K562 (cell line): Measurements from ENCODE around the gene SLC34A3. TPM values are rescaled to one million over a fixed set of nuclear protein-coding genes. Genes with fewer than 3 reads are reported as not detected.
A peak's percentile ranks its signal among the peaks of the same experiment; 100 is the strongest.

ENCODE experiments used
- ATAC-seq: fragments of 200-7000 bp; cut with Tn5 transposase; 3 replicates; pipeline ENCODE4 v1.9.1; 2020; ENCODE audit warnings: moderate library complexity
- BruUV-seq: library from RNA; stranded (reverse); fragments of 400-500 nt; replicated peaks from 2 replicates; lab custom pipeline; 2021; lab: Mats Ljungman, UMichigan
- CTCF ChIA-PET: fragments of 300-600 bp; formaldehyde crosslinking; extraction: SDS; loops from one replicate; lab custom pipeline; 2021; ENCODE audit warnings: low intra/inter-chr PET ratio; lab: Yijun Ruan, JAX
- POLR2A ChIA-PET: fragments of 300-600, 350-650 bp; sonication (Branson Sonifier 250); formaldehyde crosslinking; extraction: SDS; loops from one replicate; lab custom pipeline; 2021; ENCODE audit warnings: antibody characterized with exemption, inconsistent platforms; lab: Yijun Ruan, JAX
- DNase-seq, 4 experiments: peaks; one replicate each; pipeline versions ENCODE4 v3.0.0 to v3.0.0-alpha.2; 2011 to 2018; ENCODE audit warnings: low spot score in 3 of 4, mixed read lengths in 3 of 4; ENCODE audit errors: extremely low read depth in 1 of 4
- FAIRE-seq: peaks from 2 replicates; lab custom pipeline; 2011; peaks lifted over from hg19 to GRCh38; lab: Jason Lieb, UNC
- H2AFZ ChIP-seq: 2 replicates; pipeline ENCODE4 v1.6.0; 2011; ENCODE audit warnings: low read depth, low read length, control low read depth, inconsistent platforms
- H3K27ac ChIP-seq: fragments of 200-600 bp; 3 replicates; pipeline ENCODE4 v1.8.0; 2011; ENCODE audit warnings: low read depth, mild to moderate bottlenecking, control low read depth, inconsistent platforms, low read length, moderate library complexity, mixed read lengths; ENCODE audit errors: extremely low read depth
- H3K27me3 ChIP-seq, 2 experiments: fragments of 300-600 bp in 1 of 2; 2 replicates in 1 of 2; 3 replicates in 1 of 2; pipeline versions ENCODE4 v1.6.0 to v1.8.0; 2011; ENCODE audit warnings: inconsistent platforms in 2 of 2, low read length in 2 of 2, mild to moderate bottlenecking in 1 of 2, mixed read lengths in 1 of 2, moderate library complexity in 1 of 2; ENCODE audit not compliant: control insufficient read depth in 2 of 2, insufficient read depth in 2 of 2
- H3K36me3 ChIP-seq: fragments of 300-600 bp; 3 replicates; pipeline ENCODE4 v1.8.0; 2011; ENCODE audit warnings: mild to moderate bottlenecking, low read length, inconsistent platforms; ENCODE audit not compliant: control insufficient read depth, insufficient read depth
- H3K4me1 ChIP-seq, 2 experiments: fragments of 200-600 bp in 1 of 2; replicated peaks in 1 of 2; 2 replicates in 1 of 2; 3 replicates in 1 of 2; pipeline versions ENCODE4 v1.5.1 to v1.8.0; 2011; ENCODE audit warnings: inconsistent platforms in 2 of 2, low read length in 2 of 2, mild to moderate bottlenecking in 1 of 2, mixed read lengths in 1 of 2, moderate library complexity in 1 of 2; ENCODE audit not compliant: control insufficient read depth in 2 of 2, insufficient read depth in 2 of 2
- H3K4me2 ChIP-seq: 2 replicates; pipeline ENCODE4 v1.6.1; 2011; ENCODE audit warnings: low read length, control low read depth, inconsistent platforms, mixed read lengths; ENCODE audit not compliant: insufficient read depth
- H3K4me3 ChIP-seq: fragments of 200-600 bp; sonication (generic), shearing (Covaris generic); 2 replicates; pipeline ENCODE4 v1.5.1; 2016; ENCODE audit warnings: control low read depth, inconsistent platforms
- H3K79me2 ChIP-seq: fragments of 200-600 bp; 3 replicates; pipeline ENCODE4 v1.8.0; 2011; ENCODE audit warnings: low read length, inconsistent platforms; ENCODE audit not compliant: control insufficient read depth, insufficient read depth
- H3K9ac ChIP-seq, 2 experiments: 2 replicates each; pipeline versions ENCODE4 v1.6.0 to v1.6.1; 2011; ENCODE audit warnings: low read depth in 2 of 2, low read length in 2 of 2, control low read depth in 1 of 2, inconsistent platforms in 1 of 2, mild to moderate bottlenecking in 1 of 2, mixed read lengths in 1 of 2; ENCODE audit not compliant: insufficient read depth in 1 of 2
- H3K9me1 ChIP-seq: one replicate; pipeline ENCODE4 v1.6.0; 2011; ENCODE audit warnings: inconsistent platforms, mild to moderate bottlenecking, low read length, moderate library complexity; ENCODE audit not compliant: control insufficient read depth, insufficient read depth
- H3K9me3 ChIP-seq: replicated peaks from 2 replicates; pipeline ENCODE4 v1.5.1; 2011; ENCODE audit warnings: low read depth, low read length, inconsistent platforms; ENCODE audit not compliant: control insufficient read depth, insufficient read depth
- H4K20me1 ChIP-seq: replicated peaks from 2 replicates; pipeline ENCODE4 v1.6.1; 2011; ENCODE audit warnings: low read length, inconsistent platforms, mixed read lengths; ENCODE audit not compliant: control insufficient read depth, insufficient read depth
- MYNN ChIP-seq, 2 experiments: sonication (generic); formaldehyde crosslinking in 1 of 2; IDR thresholded peaks; 2 replicates each; pipeline versions ENCODE4 v1.5.0 to v1.6.1; 2016 to 2020; ENCODE audit warnings: antibody characterized with exemption in 1 of 2, missing genetic modification reagents in 1 of 2
- RBFOX2 ChIP-seq: fragments of 200-400 bp; formaldehyde crosslinking; IDR thresholded peaks from 2 replicates; pipeline ENCODE4 v1.6.1; 2017; ENCODE audit warnings: low read depth, mild to moderate bottlenecking, low read length, moderate library complexity
- ZNF224 ChIP-seq: sonication (generic); formaldehyde crosslinking; IDR thresholded peaks from 2 replicates; pipeline ENCODE4 v1.8.0; 2022; ENCODE audit warnings: mild to moderate bottlenecking, missing genetic modification reagents
- ZNF431 ChIP-seq: sonication (generic); formaldehyde crosslinking; IDR thresholded peaks from 2 replicates; pipeline ENCODE4 v1.8.0; 2022; ENCODE audit warnings: mild to moderate bottlenecking, missing genetic modification reagents
- WGBS: fragments of 100-300 bp; shearing (Covaris generic); methylation state at CpG from one replicate; pipeline ENCODE4 v1.1.6; 2016; ENCODE audit warnings: low coverage, mixed read lengths; ENCODE audit not compliant: insufficient coverage; ENCODE audit errors: missing lambda C conversion rate; 5-methylcytosine and 5-hydroxymethylcytosine counted together
- in situ Hi-C: fragments of 300-500 bp; cut with MboI; formaldehyde crosslinking; loops from 4 replicates; pipeline ENCODE4 v1.15.0; 2018; ENCODE audit warnings: inconsistent platforms, mixed read lengths
- intact Hi-C: fragments of 100-400 bp; cut with micrococcal nuclease; formaldehyde crosslinking; loops from 2 replicates; pipeline ENCODE4 v1.14.2; 2022
- polyA plus RNA-seq, 8 experiments: library from polyadenylated mRNA; depleted of rRNA in 4 of 8; stranded (reverse) in 5 of 8; unstranded in 3 of 8; fragments of >200 nt; fragmentation: Nextera tagmentation in 2 of 8; fragmentation: Illumina TruSeq in 1 of 8; extraction: Ambion mirVana in 2 of 8; extraction: Trizol in 1 of 8; gene quantifications; 2 replicates each; pipeline versions ENCODE4 v1.2.1 to v1.2.3, GENCODE V29; 2011 to 2014; ENCODE audit warnings: inconsistent platforms in 1 of 8, missing spikeins in 1 of 8
- total RNA-seq, 7 experiments: library from RNA; depleted of rRNA in 6 of 7; stranded (reverse); fragments of >200 nt in 6 of 7; fragmentation: Illumina TruSeq in 2 of 7; extraction: Trizol in 2 of 7; gene quantifications; 2 replicates each; pipeline versions ENCODE4 v1.2.1 to v1.2.3, GENCODE V29; 2011 to 2021; ENCODE audit warnings: low replicate concordance in 1 of 7

The SLC34A3 gene
- total and polyA plus RNA-seq, 9 of the 15 experiments (the other 6 are each of a cell fraction or from before 2014, with no cell fraction given), result not detected

- no peak for FAIRE-seq
- no peaks in the 10 kb centered on the region for H3K9me3 ChIP-seq
- H2AFZ ChIP-seq, result no peak overlapping the region
- intact Hi-C loops, result no loop called here
- H3K79me2 ChIP-seq, result peaks cover 36% of the 10 kb centered on the region
- H3K27ac ChIP-seq, result no peak overlapping the region
- no peaks in the 10 kb centered on the region for H3K9me1 ChIP-seq
- ChIA-PET CTCF (no interaction called here), POLR2A (interaction anchor here (0.5 to 1.0 kb wide), 2 partner anchors 9 to 12 kb away, joined by 3 to 9 read pairs; no protein-coding TSS in a partner anchor)
- DNase-seq, result no peak
- ATAC-seq, result no peak
- no peak overlapping the region for H3K4me2 ChIP-seq
- 93% methylated on average over 39 of the region's 48 CpGs for WGBS
- H3K4me3 ChIP-seq, result no peak overlapping the region
- peaks cover 8% of the 10 kb centered on the region for H4K20me1 ChIP-seq
- no TSS peak for BruUV-seq
- no peaks in the 10 kb centered on the region for H3K27me3 ChIP-seq
- in situ Hi-C loops, result loop anchor here (5.0 kb wide), 1 partner anchor 42 kb away; the partner anchor contains the start of genes CYSRT1 and RNF224
- peaks cover 72% of the 10 kb centered on the region; the same call in 2 of the 3 replicates for H3K36me3 ChIP-seq
- 0 out of 2 replicates have a peak, but pooled peaks have one; percentile 15 for TF ChIP-seq RBFOX2
- no peak for TF ChIP-seq MYNN (IDR thresholded peaks at IDR 0.05)
- TF ChIP-seq MYNN (CRISPR knock-in tag; IDR thresholded peaks at IDR 0.05), result no peak
- TF ChIP-seq ZNF224 (CRISPR knock-in tag), result no peak
- peak overlapping the region in 1 of 2 experiments; percentile 41; a peak in 1 of 4 replicates for H3K9ac ChIP-seq
- H3K4me1 ChIP-seq, result peaks cover 18 to 79% of the 10 kb centered on the region in 2 experiments
Observed at GRCh38 chr9:137184881-137185660, 45.6 kb upstream of the SLC34A3 start.

- Histone ChIP-seq H2AFZ (no peak overlapping the region), H3K27ac (no peak overlapping the region), H3K27me3 (no peaks in the 10 kb centered on the region), H3K9me3 (no peaks in the 10 kb centered on the region), H4K20me1 (peaks cover 8% of the 10 kb centered on the region), H3K9me1 (no peaks in the 10 kb centered on the region), H3K79me2 (peaks cover 43% of the 10 kb centered on the region), H3K4me1 (peaks cover 20 to 83% of the 10 kb centered on the region in 2 experiments), H3K4me3 (no peak overlapping the region), H3K4me2 (no peak overlapping the region), H3K9ac (peak overlapping the region in 1 of 2 experiments; percentile 96; a peak in 1 of 4 replicates), H3K36me3 (peaks cover 72% of the 10 kb centered on the region; the same call in 2 of the 3 replicates)
- ATAC-seq (no peak), FAIRE-seq (no peak), DNase-seq (no peak)
- TF ChIP-seq RBFOX2 (0 out of 2 replicates have a peak, but pooled peaks have one; percentile 15), ZNF431 (CRISPR knock-in tag) (no peak)
- CTCF ChIA-PET, result no interaction called here
- BruUV-seq, result no TSS peak
- POLR2A ChIA-PET, result no interaction called here
- WGBS, result 97% methylated on average over 13 of the region's 19 CpGs
- intact Hi-C loops, result no loop called here
- in situ Hi-C loops, result loop anchor here (5.0 kb wide), 1 partner anchor 41 kb away; the partner anchor contains the start of genes CYSRT1 and RNF224
Observed at GRCh38 chr9:137185921-137186320, 44.8 kb upstream of the SLC34A3 start.
